IMR-90 (cell line): ENCODE results near the gene SMYD4. TPM values are rescaled to one million over a fixed set of nuclear protein-coding genes. Genes with fewer than 3 reads are reported as not detected.

Experiments used
- ATAC-seq: fragments of 200-7000 bp; cut with Tn5 transposase; 2 replicates; pipeline ENCODE4 v1.9.1; 2020; ENCODE audit warnings: low read depth, mild to moderate bottlenecking, moderate library complexity
- BruUV-seq: library from RNA; stranded (reverse); fragments of 400-500 nt; replicated peaks from 2 replicates; lab custom pipeline; 2021; lab: Mats Ljungman, UMichigan
- CTCF ChIA-PET: fragments of 300-600 bp; formaldehyde crosslinking; extraction: SDS; loops from one replicate; lab custom pipeline; 2021; ENCODE audit warnings: antibody characterized with exemption; lab: Yijun Ruan, JAX
- POLR2A ChIA-PET: fragments of 300-600 bp; sonication (Branson Sonifier 250); formaldehyde crosslinking; loops from one replicate; lab custom pipeline; 2022; ENCODE audit warnings: antibody characterized with exemption; ENCODE audit not compliant: unreplicated experiment; lab: Charles Lee
- DNase-seq: peaks from one replicate; pipeline ENCODE4 v3.0.0; 2013
- H2AFZ ChIP-seq: replicated peaks from 2 replicates; pipeline ENCODE3; 2013; ENCODE audit warnings: low read length, mild to moderate bottlenecking; ENCODE audit not compliant: poor library complexity
- H2AK5ac ChIP-seq: 2 replicates; pipeline ENCODE4 v1.6.1; 2013; ENCODE audit warnings: low read depth, low read length, inconsistent platforms
- H2AK9ac ChIP-seq: replicated peaks from 2 replicates; pipeline ENCODE3; 2013; ENCODE audit warnings: mild to moderate bottlenecking, low read depth, low read length, moderate library complexity; ENCODE audit not compliant: poor library complexity
- H2BK120ac ChIP-seq: 2 replicates; pipeline ENCODE4 v1.6.1; 2013; ENCODE audit warnings: low read depth, low read length, inconsistent platforms
- H2BK15ac ChIP-seq: 3 replicates; pipeline ENCODE4 v1.6.1; 2013; ENCODE audit warnings: low read depth, low read length, inconsistent platforms
- H2BK20ac ChIP-seq: 2 replicates; pipeline ENCODE4 v1.6.1; 2013; ENCODE audit warnings: low read depth, mild to moderate bottlenecking, inconsistent platforms, low read length, moderate library complexity
- H2BK5ac ChIP-seq: 2 replicates; pipeline ENCODE4 v1.6.1; 2013; ENCODE audit warnings: mild to moderate bottlenecking, low read depth, low read length, inconsistent platforms; ENCODE audit not compliant: poor library complexity, severe bottlenecking
- H3K14ac ChIP-seq: replicated peaks from 2 replicates; pipeline ENCODE4 v1.6.1; 2013; ENCODE audit warnings: low read depth, low read length, inconsistent platforms
- H3K18ac ChIP-seq: 2 replicates; pipeline ENCODE4 v1.6.1; 2013; ENCODE audit warnings: low read depth, low read length, control low read depth
- H3K23ac ChIP-seq: 2 replicates; pipeline ENCODE4 v1.6.1; 2013; ENCODE audit warnings: low read depth, low read length, inconsistent platforms
- H3K27ac ChIP-seq: 2 replicates; pipeline ENCODE4 v1.5.1; 2013; ENCODE audit warnings: mild to moderate bottlenecking, control low read depth, low read length; ENCODE audit not compliant: insufficient read depth
- H3K27me3 ChIP-seq: 2 replicates; pipeline ENCODE4 v1.6.1; 2013; ENCODE audit warnings: low read length; ENCODE audit not compliant: control insufficient read depth, insufficient read depth
- H3K36me3 ChIP-seq: 2 replicates; pipeline ENCODE4 v1.6.1; 2013; ENCODE audit warnings: low read length, mixed read lengths; ENCODE audit not compliant: control insufficient read depth, insufficient read depth
- H3K4ac ChIP-seq: 2 replicates; pipeline ENCODE4 v1.6.1; 2013; ENCODE audit warnings: low read depth, low read length, inconsistent platforms
- H3K4me1 ChIP-seq: 2 replicates; pipeline ENCODE4 v1.6.1; 2013; ENCODE audit warnings: low read length, mixed read lengths; ENCODE audit not compliant: control insufficient read depth, insufficient read depth
- H3K4me2 ChIP-seq: 2 replicates; pipeline ENCODE4 v1.6.1; 2013; ENCODE audit warnings: low read depth, mild to moderate bottlenecking, control low read depth, low read length, moderate library complexity
- H3K4me3 ChIP-seq: 2 replicates; pipeline ENCODE4 v1.5.1; 2013; ENCODE audit warnings: low read depth, mild to moderate bottlenecking, control low read depth, low read length, moderate library complexity; ENCODE audit not compliant: insufficient read depth
- H3K56ac ChIP-seq: 2 replicates; pipeline ENCODE4 v1.6.1; 2013; ENCODE audit warnings: low read length, inconsistent platforms; ENCODE audit not compliant: insufficient read depth; ENCODE audit errors: extremely low read depth
- H3K79me1 ChIP-seq, 2 experiments: 2 replicates each; pipeline ENCODE4 v1.6.1; 2013; ENCODE audit warnings: low read length in 2 of 2, inconsistent platforms in 1 of 2, low read depth in 1 of 2
- H3K9ac ChIP-seq: 2 replicates; pipeline ENCODE4 v1.6.1; 2013; ENCODE audit warnings: low read depth, low read length, control low read depth
- H3K9me1 ChIP-seq: 2 replicates; pipeline ENCODE4 v1.6.1; 2013; ENCODE audit warnings: low read length, inconsistent platforms; ENCODE audit not compliant: insufficient read depth
- H3K9me3 ChIP-seq: 2 replicates; pipeline ENCODE4 v1.6.1; 2013; ENCODE audit warnings: low read length; ENCODE audit not compliant: control insufficient read depth, insufficient read depth
- H4K20me1 ChIP-seq: 2 replicates; pipeline ENCODE4 v1.6.1; 2013; ENCODE audit warnings: low read length, inconsistent platforms; ENCODE audit not compliant: insufficient read depth
- H4K5ac ChIP-seq: 2 replicates; pipeline ENCODE4 v1.6.1; 2013; ENCODE audit warnings: mild to moderate bottlenecking, low read depth, low read length, control low read depth
- H4K8ac ChIP-seq, 2 experiments: 2 replicates each; pipeline ENCODE4 v1.6.1; 2013; ENCODE audit warnings: low read depth in 2 of 2, low read length in 2 of 2, control low read depth in 1 of 2, inconsistent platforms in 1 of 2
- H4K91ac ChIP-seq: 2 replicates; pipeline ENCODE4 v1.6.1; 2013; ENCODE audit warnings: low read depth, low read length, inconsistent platforms; ENCODE audit not compliant: insufficient read depth
- BHLHE40 ChIP-seq: fragments of 150-350 bp; IDR thresholded peaks from 2 replicates; pipeline ENCODE4 v1.6.1; 2016; ENCODE audit warnings: mild to moderate bottlenecking, low read depth, low read length
- CEBPB ChIP-seq: IDR thresholded peaks from 2 replicates; pipeline ENCODE4 v1.6.1; 2012; ENCODE audit warnings: low read depth, low read length, improper control_type of control experiment
- CTCF ChIP-seq: conservative IDR thresholded peaks from 2 replicates; pipeline ENCODE4 v1.5.1; 2012; ENCODE audit warnings: mild to moderate bottlenecking, low read depth, low read length, improper control_type of control experiment
- FOS ChIP-seq: fragments of 150-350 bp; IDR thresholded peaks from 2 replicates; pipeline ENCODE4 v1.6.1; 2016; ENCODE audit warnings: low read depth, low read length
- MAFK ChIP-seq: IDR thresholded peaks from 2 replicates; pipeline ENCODE4 v1.6.1; 2012; ENCODE audit warnings: low read depth, low read length, improper control_type of control experiment
- NFE2L2 ChIP-seq: fragments of 150-350 bp; IDR thresholded peaks from 2 replicates; pipeline ENCODE4 v1.6.1; 2016; ENCODE audit warnings: low read depth, mild to moderate bottlenecking, low read length
- RAD21 ChIP-seq: IDR thresholded peaks from 2 replicates; pipeline ENCODE4 v1.6.1; 2012; ENCODE audit warnings: low read length, improper control_type of control experiment
- RFX5 ChIP-seq: IDR thresholded peaks from 2 replicates; pipeline ENCODE4 v1.8.0; 2012; ENCODE audit warnings: low read depth, mild to moderate bottlenecking, low read length, moderate library complexity
- SMC3 ChIP-seq: fragments of 150-350 bp; IDR thresholded peaks from 2 replicates; pipeline ENCODE4 v1.6.1; 2016; ENCODE audit warnings: low read depth, mild to moderate bottlenecking, antibody characterized with exemption, low read length, moderate library complexity
- USF2 ChIP-seq: fragments of 150-350 bp; IDR thresholded peaks from 2 replicates; pipeline ENCODE4 v1.6.1; 2017; ENCODE audit warnings: mild to moderate bottlenecking, antibody characterized with exemption, low read length, low read depth
- WGBS, 2 experiments: methylation state at CpG; one replicate each; pipeline versions ENCODE4 v1.1.5 to v1.1.7; 2013; ENCODE audit warnings: missing lambda C conversion rate in 2 of 2; ENCODE audit not compliant: insufficient read length in 1 of 2; ENCODE audit errors: extremely low coverage in 2 of 2; 5-methylcytosine and 5-hydroxymethylcytosine counted together
- dilution Hi-C: fragments of 300-500 bp; cut with HindIII; formaldehyde crosslinking; loops from one replicate; pipeline ENCODE4 v1.14.3; 2018; ENCODE audit warnings: low sequenced_read_pairs; ENCODE audit not compliant: unreplicated experiment
- in situ Hi-C: fragments of 300-500 bp; cut with MboI; formaldehyde crosslinking; loops from 3 replicates; pipeline ENCODE4 v1.14.3; 2019; ENCODE audit warnings: low sequenced_read_pairs, inconsistent platforms, mixed read lengths
- intact Hi-C: fragments of 100-400 bp; cut with micrococcal nuclease; formaldehyde crosslinking; loops from 2 replicates; pipeline ENCODE4 v1.10.0; 2022
- polyA plus RNA-seq, 3 experiments: library from polyadenylated mRNA; depleted of rRNA; stranded (reverse); fragments of >200 nt; gene quantifications; 2 replicates each; pipeline ENCODE4 v1.2.3, GENCODE V29; 2012; ENCODE audit warnings: low replicate concordance in 1 of 3
- total RNA-seq: library from RNA; depleted of rRNA; stranded (reverse); fragments of >200 nt; gene quantifications from 2 replicates; pipeline ENCODE4 v1.2.3, GENCODE V29; 2012
- TF ChIP-seq, protein P1 (sequence below): fragments of 150-350 bp; IDR thresholded peaks from 2 replicates; pipeline ENCODE4 v1.6.1; 2016; ENCODE audit warnings: low read depth, mild to moderate bottlenecking, low read length, moderate library complexity, borderline replicate concordance

SMYD4 gene
- total and polyA plus RNA-seq, 2 of the 4 experiments (the other 2 are of a cell fraction) = 5.3 to 7.2 TPM

- intact Hi-C loops (no loop called here), dilution Hi-C loops (no loop called here), in situ Hi-C loops (no loop called here)
- Histone ChIP-seq H3K27ac (no peak overlapping the region), H2AK9ac (no peak overlapping the region), H3K56ac (no peak overlapping the region), H3K4me1 (peaks cover 8% of the 10 kb centered on the region), H3K9me3 (no peaks in the 10 kb centered on the region), H3K27me3 (no peaks in the 10 kb centered on the region), H4K91ac (no peak overlapping the region), H3K4me2 (no peak overlapping the region), H2AFZ (no peak overlapping the region), H3K9me1 (peaks cover 4% of the 10 kb centered on the region; the same call in 1 of the 2 replicates), H2BK120ac (no peak overlapping the region), H2BK5ac (no peak overlapping the region), H2AK5ac (no peak overlapping the region), H4K5ac (no peak overlapping the region), H4K8ac (no peak overlapping the region), H3K14ac (no peak overlapping the region), H2BK15ac (no peak overlapping the region), H3K4me3 (no peak overlapping the region), H3K36me3 (peaks cover 31% of the 10 kb centered on the region), H4K20me1 (no peaks in the 10 kb centered on the region), H3K18ac (no peak overlapping the region), H3K23ac (no peak overlapping the region), H3K79me1 (peaks cover 0 to 13% of the 10 kb centered on the region in 2 experiments; a peak in 1 of 4 replicates), H2BK20ac (no peak overlapping the region), H3K9ac (no peak overlapping the region), H3K4ac (no peak overlapping the region)
- ATAC-seq (no peak), DNase-seq (no peak)
- TF ChIP-seq SMC3 = no peak
- no peak for TF ChIP-seq BHLHE40
- no peak for TF ChIP-seq NFE2L2
- TF ChIP-seq MAFK = no peak
- no peak for TF ChIP-seq CEBPB
- no peak for TF ChIP-seq CTCF
- TF ChIP-seq FOS = no peak
- no peak for TF ChIP-seq RFX5
- TF ChIP-seq USF2 = no peak
- TF ChIP-seq, protein P1, sequence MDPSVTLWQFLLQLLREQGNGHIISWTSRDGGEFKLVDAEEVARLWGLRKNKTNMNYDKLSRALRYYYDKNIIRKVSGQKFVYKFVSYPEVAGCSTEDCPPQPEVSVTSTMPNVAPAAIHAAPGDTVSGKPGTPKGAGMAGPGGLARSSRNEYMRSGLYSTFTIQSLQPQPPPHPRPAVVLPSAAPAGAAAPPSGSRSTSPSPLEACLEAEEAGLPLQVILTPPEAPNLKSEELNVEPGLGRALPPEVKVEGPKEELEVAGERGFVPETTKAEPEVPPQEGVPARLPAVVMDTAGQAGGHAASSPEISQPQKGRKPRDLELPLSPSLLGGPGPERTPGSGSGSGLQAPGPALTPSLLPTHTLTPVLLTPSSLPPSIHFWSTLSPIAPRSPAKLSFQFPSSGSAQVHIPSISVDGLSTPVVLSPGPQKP = no peak
- no peak for TF ChIP-seq RAD21
- no TSS peak for BruUV-seq
- WGBS, 2 experiments = 93% methylated on average over 15 of the region's 22 CpGs; no CpG with 5 or more reads in 1 of the 2 experiments
- ChIA-PET CTCF (no interaction called here), POLR2A (interaction anchor here (0.5 kb wide), 1 partner anchor 97 kb away, joined by 3 read pairs; the partner anchor contains the start of genes RPA1 and SMYD4)
These were observed 97.4 kb downstream of the SMYD4 start for GRCh38 chr17:1732241-1732832.
